Embryonic facial prominence (tissue), 1 donor: ENCODE data around the gene OGFOD2.
"Not testable (repeated sequence)": the region's sequence is repeated elsewhere in the genome, so short reads cannot be mapped to it uniquely, and the experiment has no call there.

ENCODE experiments used
- DNase-seq: peaks from one replicate; pipeline ENCODE4 v3.0.0-alpha.2; 2016; ENCODE audit errors: extremely low spot score

OGFOD2 gene

GRCh38 chr12:123005081-123005626, 30.1 kb downstream of the OGFOD2 start:
- DNase-seq: no peak

- DNase-seq: no peak
These were observed 31.9 kb downstream of the OGFOD2 start for GRCh38 chr12:123006977-123007376.

- DNase-seq: no peak
These were observed 35.1 kb downstream of the OGFOD2 start for GRCh38 chr12:123010110-123010509.

- DNase-seq: no peak
These were observed 35.6 kb downstream of the OGFOD2 start for GRCh38 chr12:123010681-123011080.

- no peak for DNase-seq
These were observed 36.7 kb downstream of the OGFOD2 start for GRCh38 chr12:123011701-123012100.

GRCh38 chr12:123013185-123014095, 38.4 kb downstream of the OGFOD2 start:
- DNase-seq: no peak

- not testable (repeated sequence) for DNase-seq
These were observed 39.4 kb downstream of the OGFOD2 start for GRCh38 chr12:123014473-123014872.

- DNase-seq: no peak
These were observed 42.7 kb downstream of the OGFOD2 start for GRCh38 chr12:123017753-123018152.

GRCh38 chr12:123019841-123020138, 44.7 kb downstream of the OGFOD2 start:
- no peak for DNase-seq

- no peak for DNase-seq
These were observed 46.9 kb downstream of the OGFOD2 start for GRCh38 chr12:123021688-123022604.

GRCh38 chr12:123022846-123023245, 47.8 kb downstream of the OGFOD2 start:
- DNase-seq: no peak

- no peak for DNase-seq
These were observed 49.9 kb downstream of the OGFOD2 start for GRCh38 chr12:123024819-123025391.

GRCh38 chr12:123026094-123026853, 51.2 kb downstream of the OGFOD2 start:
- no peak for DNase-seq

GRCh38 chr12:123027726-123028445, 52.8 kb downstream of the OGFOD2 start:
- no peak for DNase-seq

GRCh38 chr12:123028475-123028874, 53.4 kb downstream of the OGFOD2 start:
- DNase-seq: no peak

GRCh38 chr12:123029550-123029949, 54.5 kb downstream of the OGFOD2 start:
- DNase-seq: no peak
